NCI-H345 treated with DMSO at 0.1 percent for 48 hours (cell line): ENCODE results near the gene MGAT4C.
"Not testable (repeated sequence)": the region's sequence is repeated elsewhere in the genome, so short reads cannot be mapped to it uniquely, and the experiment has no call there.

Experiments
- DNase-seq: peaks from one replicate; lab custom pipeline; 2025; ENCODE audit not compliant: unreplicated experiment; lab: John Stamatoyannopoulos, UW

The MGAT4C gene

DNA sequence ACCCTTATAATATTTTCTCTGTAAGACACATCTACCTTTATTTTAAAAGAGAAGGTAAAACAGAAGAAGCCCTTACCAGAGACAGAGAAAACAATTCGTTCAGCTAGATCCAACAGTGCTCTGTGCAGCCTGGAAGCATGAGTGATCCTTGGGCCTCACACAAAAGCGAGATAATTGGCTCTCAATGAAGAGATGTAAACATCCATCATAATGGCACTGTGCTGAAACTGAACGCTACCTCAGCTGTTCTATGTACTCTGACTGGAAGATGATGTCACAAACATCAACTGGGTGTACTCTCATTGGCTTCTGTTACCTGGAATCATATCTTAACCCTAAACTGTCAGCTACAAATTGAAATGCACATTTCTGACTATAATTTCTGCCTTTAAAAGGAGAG is at the start of gene MGAT4C:
Gene MGAT4C (minus strand): TSS at position 229 of the 400 bp plus-strand sequence.
- DNase-seq = peak; percentile 94

- not testable (repeated sequence) for DNase-seq
These were observed 40.2 kb upstream of the MGAT4C start for GRCh38 chr12:86296396-86296795.

- DNase-seq = no peak
These were observed 37.6 kb upstream of the MGAT4C start for GRCh38 chr12:86293682-86294240.

DNA sequence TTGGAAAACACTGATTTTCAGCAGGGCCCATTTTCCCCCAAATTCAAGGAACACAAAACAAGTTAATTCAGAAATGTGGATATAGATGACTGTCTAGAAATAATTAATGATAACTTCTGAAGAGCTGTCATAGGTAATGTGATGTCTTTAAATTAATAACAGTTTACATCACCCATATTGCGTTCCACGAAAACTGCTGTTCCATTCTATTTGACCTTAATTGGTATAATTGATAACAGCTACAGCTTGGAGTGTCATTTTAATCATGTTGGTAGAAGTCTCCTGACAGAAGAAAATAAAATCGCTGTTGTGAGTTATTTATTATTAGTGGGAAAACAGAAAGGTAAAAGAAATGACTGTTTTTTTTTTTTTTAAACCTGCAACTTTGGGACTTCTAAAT is 36.3 kb upstream of the MGAT4C start:
- DNase-seq = no peak

DNA sequence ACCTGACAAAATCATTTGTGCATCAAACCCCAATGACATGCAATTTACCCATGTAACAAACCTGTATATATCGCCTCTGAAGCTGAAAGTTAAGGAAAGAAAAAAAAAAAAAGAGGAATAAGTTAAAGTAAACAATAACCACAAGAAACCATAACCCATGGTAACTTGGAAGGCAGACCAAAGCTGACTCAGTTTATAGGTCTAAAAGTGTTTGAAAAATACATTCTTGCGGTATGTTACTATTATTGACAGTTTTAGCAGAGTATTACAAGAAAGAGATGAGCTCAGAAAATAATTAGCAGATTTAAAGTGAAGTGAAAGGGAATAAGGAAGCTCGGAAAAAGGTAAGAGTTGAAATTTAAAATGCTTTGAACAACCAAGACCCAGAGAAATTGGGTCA is 34.4 kb upstream of the MGAT4C start:
- no peak for DNase-seq

DNA sequence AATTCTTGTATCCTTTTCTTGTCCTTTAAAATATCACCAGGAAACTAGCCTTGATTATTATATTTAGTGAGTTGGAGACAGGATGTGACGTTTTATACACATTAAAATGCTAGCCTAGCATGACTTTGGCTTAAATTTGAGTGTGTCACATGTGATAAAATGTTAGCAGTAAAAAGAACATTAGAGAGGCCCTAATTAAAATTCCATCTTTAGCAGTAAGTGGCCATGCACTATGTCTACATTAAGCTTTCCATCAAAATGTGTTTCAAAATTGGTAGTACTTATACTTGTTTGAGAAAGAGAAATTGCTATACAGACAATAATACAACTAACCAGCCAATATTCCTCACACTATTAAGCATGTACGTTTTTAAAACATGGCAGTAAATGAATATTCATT is 29.9 kb upstream of the MGAT4C start:
- DNase-seq = no peak

DNA sequence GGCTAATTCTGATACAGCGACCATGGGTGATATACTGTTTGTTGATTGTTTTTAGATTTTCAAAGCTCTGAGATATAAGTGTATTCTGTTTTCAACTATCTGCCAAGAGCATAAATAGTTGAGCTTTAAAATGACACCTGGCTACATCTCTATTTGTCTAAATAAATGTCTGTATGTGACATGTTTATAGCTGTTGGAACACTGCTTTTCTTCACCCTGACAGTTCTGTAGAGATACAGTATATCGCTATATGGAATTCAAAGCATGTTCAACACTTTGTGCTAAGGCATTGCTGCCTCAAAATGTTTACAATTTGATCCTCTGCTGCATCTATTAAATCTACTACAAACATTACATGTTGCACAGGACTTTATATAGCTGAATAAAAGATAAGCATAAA is 27.4 kb upstream of the MGAT4C start:
- no peak for DNase-seq

- DNase-seq = no peak
These were observed 19.2 kb upstream of the MGAT4C start for GRCh38 chr12:86275356-86275755.

GRCh38 chr12:86265329-86265695 is 9.1 kb upstream of the MGAT4C start:
- no peak for DNase-seq

DNA sequence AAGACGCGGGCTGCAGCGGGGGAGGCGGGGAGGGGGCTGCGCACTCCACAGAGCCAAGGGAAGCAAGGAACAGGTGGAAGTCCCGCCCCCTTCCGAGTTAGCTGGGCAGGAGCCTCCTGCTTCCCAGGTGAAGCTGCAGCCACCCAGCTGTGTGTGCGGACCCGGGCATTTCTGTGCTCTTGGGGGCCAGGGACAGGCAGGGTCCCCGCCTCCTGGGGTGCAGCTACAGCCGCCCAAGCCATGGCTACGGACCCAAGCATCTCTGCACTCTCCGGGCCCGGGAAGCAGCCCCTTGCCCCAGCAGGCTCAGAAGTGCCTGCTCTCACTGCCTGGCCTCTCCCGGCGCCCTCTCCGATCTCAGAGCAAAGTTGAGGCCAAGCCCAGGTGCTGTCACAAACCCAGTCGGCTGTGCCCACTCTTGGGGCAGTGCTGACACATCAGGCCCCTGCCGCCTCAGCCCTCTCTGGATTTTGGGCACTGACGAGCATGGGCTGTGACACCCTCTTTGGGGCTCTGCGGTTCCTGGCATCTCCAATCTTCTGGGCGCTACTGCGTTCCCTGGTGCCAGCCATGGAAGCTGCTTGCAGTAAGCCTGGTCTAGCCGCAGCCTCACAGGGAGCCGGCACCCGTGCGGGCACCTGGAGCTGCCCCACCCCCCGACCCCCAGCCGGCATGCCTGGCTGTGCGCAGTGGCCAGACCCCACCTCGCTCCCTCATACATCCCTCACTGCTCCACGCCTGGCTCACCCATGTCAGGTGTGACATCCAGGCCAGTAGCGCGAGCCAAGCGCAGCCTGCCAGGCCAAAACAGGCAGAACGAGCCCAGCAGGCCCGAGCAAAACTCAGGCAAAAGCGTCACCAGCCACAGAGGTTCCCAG is 8.5 kb upstream of the MGAT4C start:
- DNase-seq = peak; percentile 72

GRCh38 chr12:86261578-86261977 is 5.4 kb upstream of the MGAT4C start:
- DNase-seq = no peak

DNA sequence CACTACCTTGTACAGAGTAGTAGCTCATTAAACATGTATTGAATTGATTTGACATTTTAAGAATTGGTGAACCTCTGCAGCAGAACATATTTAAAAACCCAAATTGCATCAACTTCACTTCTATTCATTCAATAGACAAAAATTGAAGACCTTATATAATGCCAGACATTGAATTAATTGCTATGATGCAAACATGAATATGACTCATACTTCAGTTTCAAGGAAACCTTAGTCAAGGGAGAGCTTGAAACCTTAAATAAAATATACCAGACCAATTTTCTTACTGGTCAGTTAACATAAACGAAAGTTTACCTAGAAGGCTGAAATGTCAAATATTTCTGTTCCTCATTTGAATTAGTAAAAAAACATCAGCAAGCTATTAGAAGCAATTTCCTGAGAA is 5.0 kb upstream of the MGAT4C start:
- DNase-seq = no peak

GRCh38 chr12:86260183-86260582 is 4.0 kb upstream of the MGAT4C start:
- DNase-seq = no peak

DNA sequence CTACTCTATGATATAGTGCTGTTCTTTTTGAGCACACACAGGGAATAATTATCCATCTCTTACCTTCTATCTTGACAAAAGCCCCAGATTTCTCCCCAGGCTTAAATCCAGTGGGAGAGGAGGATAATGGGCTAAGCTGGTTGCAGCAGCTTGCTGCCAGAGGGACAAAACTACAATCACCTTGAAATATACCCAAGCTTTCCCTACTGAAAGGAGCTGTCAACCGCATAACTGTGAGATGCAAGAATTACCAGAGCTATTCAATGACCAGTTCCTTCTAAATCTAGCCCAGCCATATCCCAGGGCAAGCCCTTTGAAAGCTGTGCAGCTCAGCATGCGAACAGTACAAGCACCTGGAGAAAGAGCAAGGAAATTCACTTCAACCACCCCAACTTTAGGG is 943 bp upstream of the MGAT4C start:
- no peak for DNase-seq

- no peak for DNase-seq
These were observed 1.6 kb downstream of the MGAT4C start for GRCh38 chr12:86254399-86255107.

DNA sequence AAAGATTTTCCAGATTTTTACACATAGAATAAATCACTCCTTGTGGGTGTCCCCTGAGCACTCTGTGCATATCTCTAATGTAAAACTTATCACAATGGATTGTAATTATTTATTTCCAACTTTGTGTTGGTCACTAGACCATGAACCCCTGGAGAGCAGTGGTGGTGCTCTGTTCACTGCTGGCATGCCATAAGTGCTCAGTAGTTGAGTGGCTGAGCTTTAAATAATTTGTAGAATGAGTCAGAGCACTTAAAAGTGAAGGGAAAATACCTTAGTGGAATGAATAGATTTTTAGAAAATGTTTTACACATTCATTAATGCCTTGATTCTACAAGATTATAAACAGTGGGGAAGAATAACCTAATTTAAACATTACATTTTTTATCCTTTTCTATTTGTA is 6.3 kb downstream of the MGAT4C start:
- no peak for DNase-seq

DNA sequence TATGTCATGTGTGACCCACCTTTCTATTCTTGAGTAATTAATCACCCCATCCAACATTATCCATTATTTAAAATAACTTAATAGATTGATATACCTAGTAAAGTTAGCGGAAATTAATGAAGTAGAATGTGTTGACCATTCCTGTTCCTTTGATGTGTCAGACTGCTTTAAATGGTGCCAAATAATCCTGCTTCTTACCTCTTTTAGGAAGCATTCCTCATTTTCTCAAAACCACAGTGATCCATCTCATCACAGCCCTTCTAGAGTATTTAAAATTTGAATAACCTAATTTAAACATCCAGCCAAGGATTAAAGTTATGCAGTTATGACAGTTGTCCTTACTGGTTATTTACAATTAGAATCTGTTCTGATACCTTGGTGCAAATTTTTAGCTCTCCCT is 6.9 kb downstream of the MGAT4C start:
- no peak for DNase-seq

DNA sequence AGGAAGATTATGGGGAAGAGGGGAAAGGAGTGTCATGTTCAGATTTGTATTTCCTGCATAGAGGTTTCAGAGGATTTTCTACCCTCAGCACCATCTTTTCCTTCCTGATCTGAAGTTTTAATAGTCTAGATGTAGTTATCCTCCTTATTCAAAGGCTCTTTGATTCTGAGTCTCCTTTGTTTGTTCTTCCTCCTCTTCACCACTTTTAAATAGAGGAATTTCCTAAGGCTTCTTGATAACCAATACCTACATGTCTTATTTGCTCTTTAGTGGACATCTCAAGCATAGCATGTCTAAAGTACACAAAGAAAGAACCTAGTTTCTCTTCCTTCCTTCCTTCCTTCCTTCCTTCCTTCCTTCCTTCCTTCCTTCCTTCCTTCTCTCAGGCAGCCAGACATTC is 8.3 kb downstream of the MGAT4C start:
- DNase-seq = no peak

- no peak for DNase-seq
These were observed 14.6 kb downstream of the MGAT4C start for GRCh38 chr12:86241600-86241999.

DNA sequence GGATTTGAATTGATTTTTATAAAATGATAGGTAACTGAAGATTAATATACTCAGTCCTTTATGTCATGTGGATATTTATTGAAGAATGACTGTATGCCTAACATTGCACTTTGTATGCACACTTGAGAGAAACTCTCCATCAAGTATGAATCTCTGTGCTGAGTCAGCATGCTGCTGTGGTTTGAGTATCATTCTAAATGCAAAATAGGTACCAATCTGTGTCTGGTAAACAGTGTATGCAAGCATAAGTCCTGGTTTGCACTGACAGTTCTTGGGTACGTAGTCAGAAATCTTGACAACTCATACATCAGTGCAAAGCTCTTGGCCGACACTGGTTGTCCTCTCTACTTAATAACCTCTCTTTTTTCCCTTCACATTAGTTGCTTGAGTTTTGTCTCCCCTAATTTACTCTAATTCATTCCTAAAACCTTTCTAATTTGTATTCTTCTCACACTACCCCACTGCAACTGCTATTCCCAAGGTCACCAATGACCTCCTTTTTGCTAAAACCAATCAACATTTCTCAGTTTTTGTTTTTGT is 21.8 kb downstream of the MGAT4C start:
- no peak for DNase-seq

GRCh38 chr12:86233126-86233525 is 23.1 kb downstream of the MGAT4C start:
- peak; percentile 32 for DNase-seq
